CD4-positive, alpha-beta T cell treated with Interleukin-15 for 1 hour (primary cell): ENCODE results near the gene SENP7.

Experiments
- DNase-seq: peaks from one replicate; pipeline ENCODE4 v3.0.0-alpha.2; 2020

Gene SENP7

GRCh38 chr3:101423984-101424888 is 88.8 kb downstream of the SENP7 start:
- DNase-seq: no peak

- DNase-seq: no peak
Measured at GRCh38 chr3:101418851-101419250, 94.2 kb downstream of the SENP7 start.

GRCh38 chr3:101414121-101414520 is 98.9 kb downstream of the SENP7 start:
- no peak for DNase-seq

GRCh38 chr3:101413656-101414055 is 99.4 kb downstream of the SENP7 start:
- no peak for DNase-seq

- no peak for DNase-seq
Measured at GRCh38 chr3:101391413-101391950, 121.5 kb downstream of the SENP7 start.

GRCh38 chr3:101388706-101389105 is 124.3 kb downstream of the SENP7 start:
- no peak for DNase-seq

GRCh38 chr3:101387351-101387750 is 125.7 kb downstream of the SENP7 start:
- DNase-seq: no peak

GRCh38 chr3:101384426-101384825 is 128.6 kb downstream of the SENP7 start:
- no peak for DNase-seq

- DNase-seq: no peak
Measured at GRCh38 chr3:101383656-101384055, 129.4 kb downstream of the SENP7 start.

GRCh38 chr3:101383156-101383575 is 129.8 kb downstream of the SENP7 start:
- no peak for DNase-seq

- DNase-seq: no peak
Measured at GRCh38 chr3:101381809-101382208, 131.2 kb downstream of the SENP7 start.

GRCh38 chr3:101379658-101380376 is 133.2 kb downstream of the SENP7 start:
- no peak for DNase-seq

GRCh38 chr3:101377796-101378195 is 135.2 kb downstream of the SENP7 start:
- DNase-seq: no peak

GRCh38 chr3:101377209-101377608 is 135.8 kb downstream of the SENP7 start:
- DNase-seq: no peak

GRCh38 chr3:101375586-101375985 is 137.4 kb downstream of the SENP7 start:
- DNase-seq: no peak

- DNase-seq: no peak
Measured at GRCh38 chr3:101362406-101362805, 150.6 kb downstream of the SENP7 start.

GRCh38 chr3:101351829-101352228 is 161.2 kb downstream of the SENP7 start:
- no peak for DNase-seq

GRCh38 chr3:101340591-101340990 is 172.4 kb downstream of the SENP7 start:
- DNase-seq: no peak

- no peak for DNase-seq
Measured at GRCh38 chr3:101333883-101334282, 179.1 kb downstream of the SENP7 start.

GRCh38 chr3:101329016-101329673 is 183.9 kb downstream of the SENP7 start:
- no peak for DNase-seq

GRCh38 chr3:101325393-101326134 is 187.4 kb downstream of the SENP7 start:
- DNase-seq: no peak

GRCh38 chr3:101320475-101320874 is 192.5 kb downstream of the SENP7 start, which contains the start of gene IMPG2:
TSS of gene IMPG2 (minus strand) at chr3:101320575. CDS start at chr3:101320372, 203 bp downstream.
- DNase-seq: no peak
